ENCODE measurements around the gene PCAT7.

- TF ChIP-seq CTCF (IDR thresholded peaks at IDR 0.05) (no peak), POLR2A (IDR thresholded peaks at IDR 0.05) (no peak), EP300 (IDR thresholded peaks at IDR 0.05) (no peak), POLR2AphosphoS5 (IDR thresholded peaks at IDR 0.05) (no peak)
These were observed 45.4 kb downstream of the PCAT7 start for GRCh38 chr9:94600258-94600657.

Data from upper lobe of left lung (tissue), 4 donors.